Right cardiac atrium (tissue), 5 donors: Measurements from ENCODE around the gene SCYL1. TPM values are rescaled to one million over a fixed set of nuclear protein-coding genes. Genes with fewer than 3 reads are reported as not detected.

ENCODE experiments used
- ATAC-seq, 2 donors: fragments of 200-7000 bp; cut with Tn5 transposase; one replicate each; pipeline versions ENCODE4 v1.8.0 to v1.9.1; 2020; ENCODE audit warnings: moderate library complexity in 2 of 2, mild to moderate bottlenecking in 1 of 2
- DNase-seq, 3 donors: peaks; one replicate each; pipeline ENCODE4 v3.0.0-alpha.2; 2020
- H3K27ac ChIP-seq: one replicate; pipeline ENCODE4 v1.5.1; 2013; ENCODE audit warnings: mild to moderate bottlenecking, low read length, control low read depth, moderate library complexity
- H3K27me3 ChIP-seq: one replicate; pipeline ENCODE4 v1.6.1; 2013; ENCODE audit not compliant: control insufficient read depth, insufficient read depth
- H3K4me1 ChIP-seq: one replicate; pipeline ENCODE4 v1.6.1; 2013; ENCODE audit warnings: low read length; ENCODE audit not compliant: control insufficient read depth, insufficient read depth
- H3K4me3 ChIP-seq: one replicate; pipeline ENCODE4 v1.5.1; 2013; ENCODE audit warnings: low read length, control low read depth
- H3K9me3 ChIP-seq: one replicate; pipeline ENCODE4 v1.6.1; 2013; ENCODE audit warnings: low read length; ENCODE audit not compliant: control insufficient read depth
- WGBS: extraction: QIAGEN DNeasy Blood & Tissue Kit; methylation state at CpG from one replicate; pipeline ENCODE4 v1.1.7; 2013; 5-methylcytosine and 5-hydroxymethylcytosine counted together
- intact Hi-C, 4 donors: fragments of 100-400 bp; cut with DNase I; formaldehyde crosslinking; loops; one replicate each; pipeline versions ENCODE4 v1.11.0 to v1.14.0; 2022 to 2023
- polyA plus RNA-seq: library from polyadenylated mRNA; stranded (reverse); fragments of 200-250 nt; gene quantifications from one replicate; pipeline ENCODE4 v1.2.3, GENCODE V29; 2013
- total RNA-seq, 4 donors: library from RNA; stranded (reverse); fragmentation: NEBNext Ultra II Directional; extraction: Animal tissue kit (Norgen Biotek cat#: 25700); gene quantifications; one replicate each; pipeline ENCODE4 v1.2.1, GENCODE V29; 2021
- donor health status: healthy with polysubstance abuse.
- donor health status: DM: no; HTN: yes; CAD: no.
- donor health status: DM: no; HTN: no; CAD: no.
- donor health status: DM: no; HTN: yes; CAD: no; lungs with severe emphysema.
- donor health status: DM: yes; HTN: yes; CAD: no.

Gene SCYL1
- total and polyA plus RNA-seq, 5 donors = 56.6 to 65.2 (median 61.9) TPM

DNA sequence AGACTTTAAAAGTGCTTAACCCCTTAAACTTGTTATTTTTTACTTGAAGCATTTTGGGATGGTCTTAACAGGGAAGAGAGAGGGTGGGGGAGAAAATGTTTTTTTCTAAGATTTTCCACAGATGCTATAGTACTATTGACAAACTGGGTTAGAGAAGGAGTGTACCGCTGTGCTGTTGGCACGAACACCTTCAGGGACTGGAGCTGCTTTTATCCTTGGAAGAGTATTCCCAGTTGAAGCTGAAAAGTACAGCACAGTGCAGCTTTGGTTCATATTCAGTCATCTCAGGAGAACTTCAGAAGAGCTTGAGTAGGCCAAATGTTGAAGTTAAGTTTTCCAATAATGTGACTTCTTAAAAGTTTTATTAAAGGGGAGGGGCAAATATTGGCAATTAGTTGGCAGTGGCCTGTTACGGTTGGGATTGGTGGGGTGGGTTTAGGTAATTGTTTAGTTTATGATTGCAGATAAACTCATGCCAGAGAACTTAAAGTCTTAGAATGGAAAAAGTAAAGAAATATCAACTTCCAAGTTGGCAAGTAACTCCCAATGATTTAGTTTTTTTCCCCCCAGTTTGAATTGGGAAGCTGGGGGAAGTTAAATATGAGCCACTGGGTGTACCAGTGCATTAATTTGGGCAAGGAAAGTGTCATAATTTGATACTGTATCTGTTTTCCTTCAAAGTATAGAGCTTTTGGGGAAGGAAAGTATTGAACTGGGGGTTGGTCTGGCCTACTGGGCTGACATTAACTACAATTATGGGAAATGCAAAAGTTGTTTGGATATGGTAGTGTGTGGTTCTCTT, 23.2 kb upstream of the SCYL1 start:
- Histone ChIP-seq H3K4me3 (peak overlapping the region; percentile 95), H3K4me1 (peaks cover 2% of the 10 kb centered on the region), H3K9me3 (no peaks in the 10 kb centered on the region), H3K27ac (peak overlapping the region; percentile 75), H3K27me3 (no peaks in the 10 kb centered on the region)
- WGBS = 0% methylated on average over 3 of the region's 3 CpGs
- DNase-seq (peak in 1 of 3 donors; percentile 4), ATAC-seq (no peak)
- intact Hi-C loops = loop anchor here in 1 of 4 donors (5.0 kb wide), 1 partner anchor 74 kb away; no protein-coding TSS in a partner anchor

DNA sequence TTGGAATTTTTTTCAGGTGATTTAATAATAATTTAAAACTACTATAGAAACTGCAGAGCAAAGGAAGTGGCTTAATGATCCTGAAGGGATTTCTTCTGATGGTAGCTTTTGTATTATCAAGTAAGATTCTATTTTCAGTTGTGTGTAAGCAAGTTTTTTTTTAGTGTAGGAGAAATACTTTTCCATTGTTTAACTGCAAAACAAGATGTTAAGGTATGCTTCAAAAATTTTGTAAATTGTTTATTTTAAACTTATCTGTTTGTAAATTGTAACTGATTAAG, 22.7 kb upstream of the SCYL1 start:
- no peaks in the 10 kb centered on the region for H3K4me1 ChIP-seq
- ATAC-seq = no peak
- no peak for DNase-seq
- intact Hi-C loops = loop anchor here in 1 of 4 donors (5.0 kb wide), 1 partner anchor 75 kb away; no protein-coding TSS in a partner anchor
- H3K27me3 ChIP-seq = no peaks in the 10 kb centered on the region
- H3K4me3 ChIP-seq = peak overlapping the region; percentile 95
- H3K27ac ChIP-seq = no peak overlapping the region
- no peaks in the 10 kb centered on the region for H3K9me3 ChIP-seq

DNA sequence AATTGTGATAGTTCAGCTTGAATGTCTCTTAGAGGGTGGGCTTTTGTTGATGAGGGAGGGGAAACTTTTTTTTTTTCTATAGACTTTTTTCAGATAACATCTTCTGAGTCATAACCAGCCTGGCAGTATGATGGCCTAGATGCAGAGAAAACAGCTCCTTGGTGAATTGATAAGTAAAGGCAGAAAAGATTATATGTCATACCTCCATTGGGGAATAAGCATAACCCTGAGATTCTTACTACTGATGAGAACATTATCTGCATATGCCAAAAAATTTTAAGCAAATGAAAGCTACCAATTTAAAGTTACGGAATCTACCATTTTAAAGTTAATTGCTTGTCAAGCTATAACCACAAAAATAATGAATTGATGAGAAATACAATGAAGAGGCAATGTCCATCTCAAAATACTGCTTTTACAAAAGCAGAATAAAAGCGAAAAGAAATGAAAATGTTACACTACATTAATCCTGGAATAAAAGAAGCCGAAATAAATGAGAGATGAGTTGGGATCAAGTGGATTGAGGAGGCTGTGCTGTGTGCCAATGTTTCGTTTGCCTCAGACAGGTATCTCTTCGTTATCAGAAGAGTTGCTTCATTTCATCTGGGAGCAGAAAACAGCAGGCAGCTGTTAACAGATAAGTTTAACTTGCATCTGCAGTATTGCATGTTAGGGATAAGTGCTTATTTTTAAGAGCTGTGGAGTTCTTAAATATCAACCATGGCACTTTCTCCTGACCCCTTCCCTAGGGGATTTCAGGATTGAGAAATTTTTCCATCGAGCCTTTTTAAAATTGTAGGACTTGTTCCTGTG, 22.1 kb upstream of the SCYL1 start:
- no peak overlapping the region for H3K27ac ChIP-seq
- H3K9me3 ChIP-seq = no peaks in the 10 kb centered on the region
- H3K4me1 ChIP-seq = no peaks in the 10 kb centered on the region
- intact Hi-C loops = loop anchor here in 1 of 4 donors (5.0 kb wide), 1 partner anchor 75 kb away; no protein-coding TSS in a partner anchor
- H3K4me3 ChIP-seq = peak overlapping the region; percentile 95
- DNase-seq = peak in 1 of 3 donors; percentile 4
- no peak for ATAC-seq
- no peaks in the 10 kb centered on the region for H3K27me3 ChIP-seq
- under 1% methylated on average over 6 of the region's 6 CpGs for WGBS

DNA sequence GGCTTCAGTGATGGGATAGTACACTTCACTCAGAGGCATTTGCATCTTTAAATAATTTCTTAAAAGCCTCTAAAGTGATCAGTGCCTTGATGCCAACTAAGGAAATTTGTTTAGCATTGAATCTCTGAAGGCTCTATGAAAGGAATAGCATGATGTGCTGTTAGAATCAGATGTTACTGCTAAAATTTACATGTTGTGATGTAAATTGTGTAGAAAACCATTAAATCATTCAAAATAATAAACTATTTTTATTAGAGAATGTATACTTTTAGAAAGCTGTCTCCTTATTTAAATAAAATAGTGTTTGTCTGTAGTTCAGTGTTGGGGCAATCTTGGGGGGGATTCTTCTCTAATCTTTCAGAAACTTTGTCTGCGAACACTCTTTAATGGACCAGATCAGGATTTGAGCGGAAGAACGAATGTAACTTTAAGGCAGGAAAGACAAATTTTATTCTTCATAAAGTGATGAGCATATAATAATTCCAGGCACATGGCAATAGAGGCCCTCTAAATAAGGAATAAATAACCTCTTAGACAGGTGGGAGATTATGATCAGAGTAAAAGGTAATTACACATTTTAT, 21.4 kb upstream of the SCYL1 start:
- ATAC-seq = no peak
- intact Hi-C loops = loop anchor here in 1 of 4 donors (5.0 kb wide), 1 partner anchor 76 kb away; no protein-coding TSS in a partner anchor
- Histone ChIP-seq H3K4me3 (peak overlapping the region; percentile 95), H3K27me3 (no peaks in the 10 kb centered on the region), H3K9me3 (no peaks in the 10 kb centered on the region), H3K4me1 (no peaks in the 10 kb centered on the region), H3K27ac (no peak overlapping the region)
- WGBS = 0% methylated on average over 3 of the region's 3 CpGs
- no peak for DNase-seq

DNA sequence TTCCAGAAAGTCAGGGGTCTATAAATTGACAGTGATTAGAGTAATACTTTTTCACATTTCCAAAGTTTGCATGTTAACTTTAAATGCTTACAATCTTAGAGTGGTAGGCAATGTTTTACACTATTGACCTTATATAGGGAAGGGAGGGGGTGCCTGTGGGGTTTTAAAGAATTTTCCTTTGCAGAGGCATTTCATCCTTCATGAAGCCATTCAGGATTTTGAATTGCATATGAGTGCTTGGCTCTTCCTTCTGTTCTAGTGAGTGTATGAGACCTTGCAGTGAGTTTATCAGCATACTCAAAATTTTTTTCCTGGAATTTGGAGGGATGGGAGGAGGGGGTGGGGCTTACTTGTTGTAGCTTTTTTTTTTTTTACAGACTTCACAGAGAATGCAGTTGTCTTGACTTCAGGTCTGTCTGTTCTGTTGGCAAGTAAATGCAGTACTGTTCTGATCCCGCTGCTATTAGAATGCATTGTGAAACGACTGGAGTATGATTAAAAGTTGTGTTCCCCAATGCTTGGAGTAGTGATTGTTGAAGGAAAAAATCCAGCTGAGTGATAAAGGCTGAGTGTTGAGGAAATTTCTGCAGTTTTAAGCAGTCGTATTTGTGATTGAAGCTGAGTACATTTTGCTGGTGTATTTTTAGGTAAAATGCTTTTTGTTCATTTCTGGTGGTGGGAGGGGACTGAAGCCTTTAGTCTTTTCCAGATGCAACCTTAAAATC, 20.8 kb upstream of the SCYL1 start:
- ATAC-seq (no peak), DNase-seq (no peak)
- Histone ChIP-seq H3K4me3 (peak overlapping the region; percentile 95), H3K9me3 (no peaks in the 10 kb centered on the region), H3K27me3 (no peaks in the 10 kb centered on the region), H3K27ac (peak overlapping the region; percentile 71), H3K4me1 (no peaks in the 10 kb centered on the region)
- intact Hi-C loops = loop anchor here in 1 of 4 donors (5.0 kb wide), 1 partner anchor 77 kb away; no protein-coding TSS in a partner anchor
- WGBS = 0% methylated on average over 3 of the region's 3 CpGs

DNA sequence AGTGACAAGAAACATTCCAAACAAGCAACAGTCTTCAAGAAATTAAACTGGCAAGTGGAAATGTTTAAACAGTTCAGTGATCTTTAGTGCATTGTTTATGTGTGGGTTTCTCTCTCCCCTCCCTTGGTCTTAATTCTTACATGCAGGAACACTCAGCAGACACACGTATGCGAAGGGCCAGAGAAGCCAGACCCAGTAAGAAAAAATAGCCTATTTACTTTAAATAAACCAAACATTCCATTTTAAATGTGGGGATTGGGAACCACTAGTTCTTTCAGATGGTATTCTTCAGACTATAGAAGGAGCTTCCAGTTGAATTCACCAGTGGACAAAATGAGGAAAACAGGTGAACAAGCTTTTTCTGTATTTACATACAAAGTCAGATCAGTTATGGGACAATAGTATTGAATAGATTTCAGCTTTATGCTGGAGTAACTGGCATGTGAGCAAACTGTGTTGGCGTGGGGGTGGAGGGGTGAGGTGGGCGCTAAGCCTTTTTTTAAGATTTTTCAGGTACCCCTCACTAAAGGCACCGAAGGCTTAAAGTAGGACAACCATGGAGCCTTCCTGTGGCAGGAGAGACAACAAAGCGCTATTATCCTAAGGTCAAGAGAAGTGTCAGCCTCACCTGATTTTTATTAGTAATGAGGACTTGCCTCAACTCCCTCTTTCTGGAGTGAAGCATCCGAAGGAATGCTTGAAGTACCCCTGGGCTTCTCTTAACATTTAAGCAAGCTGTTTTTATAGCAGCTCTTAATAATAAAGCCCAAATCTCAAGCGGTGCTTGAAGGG, 20.0 kb upstream of the SCYL1 start:
- ATAC-seq (no peak), DNase-seq (no peak)
- no peaks in the 10 kb centered on the region for H3K4me1 ChIP-seq
- no peaks in the 10 kb centered on the region for H3K9me3 ChIP-seq
- H3K27me3 ChIP-seq = no peaks in the 10 kb centered on the region
- peak overlapping the region; percentile 95 for H3K4me3 ChIP-seq
- 4% methylated on average over 8 of the region's 8 CpGs for WGBS
- H3K27ac ChIP-seq = peak overlapping the region; percentile 87
- intact Hi-C loops = loop anchor here in 3 of 4 donors (5.0 kb wide), 3 partner anchors 33 to 88 kb away; no protein-coding TSS in a partner anchor

DNA sequence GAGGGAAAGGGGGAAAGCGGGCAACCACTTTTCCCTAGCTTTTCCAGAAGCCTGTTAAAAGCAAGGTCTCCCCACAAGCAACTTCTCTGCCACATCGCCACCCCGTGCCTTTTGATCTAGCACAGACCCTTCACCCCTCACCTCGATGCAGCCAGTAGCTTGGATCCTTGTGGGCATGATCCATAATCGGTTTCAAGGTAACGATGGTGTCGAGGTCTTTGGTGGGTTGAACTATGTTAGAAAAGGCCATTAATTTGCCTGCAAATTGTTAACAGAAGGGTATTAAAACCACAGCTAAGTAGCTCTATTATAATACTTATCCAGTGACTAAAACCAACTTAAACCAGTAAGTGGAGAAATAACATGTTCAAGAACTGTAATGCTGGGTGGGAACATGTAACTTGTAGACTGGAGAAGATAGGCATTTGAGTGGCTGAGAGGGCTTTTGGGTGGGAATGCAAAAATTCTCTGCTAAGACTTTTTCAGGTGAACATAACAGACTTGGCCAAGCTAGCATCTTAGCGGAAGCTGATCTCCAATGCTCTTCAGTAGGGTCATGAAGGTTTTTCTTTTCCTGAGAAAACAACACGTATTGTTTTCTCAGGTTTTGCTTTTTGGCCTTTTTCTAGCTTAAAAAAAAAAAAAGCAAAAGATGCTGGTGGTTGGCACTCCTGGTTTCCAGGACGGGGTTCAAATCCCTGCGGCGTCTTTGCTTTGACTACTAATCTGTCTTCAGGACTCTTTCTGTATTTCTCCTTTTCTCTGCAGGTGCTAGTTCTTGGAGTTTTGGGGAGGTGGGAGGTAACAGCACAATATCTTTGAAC, 19.2 kb upstream of the SCYL1 start:
- Histone ChIP-seq H3K27me3 (no peaks in the 10 kb centered on the region), H3K9me3 (no peaks in the 10 kb centered on the region), H3K4me1 (no peaks in the 10 kb centered on the region), H3K27ac (peak overlapping the region; percentile 87), H3K4me3 (peak overlapping the region; percentile 95)
- intact Hi-C loops = loop anchor here in 2 of 4 donors (5.0 kb wide), 2 partner anchors 33 to 88 kb away; no protein-coding TSS in a partner anchor
- ATAC-seq (no peak), DNase-seq (peak in 1 of 3 donors; percentile 12)
- WGBS = 14% methylated on average over 12 of the region's 12 CpGs

DNA sequence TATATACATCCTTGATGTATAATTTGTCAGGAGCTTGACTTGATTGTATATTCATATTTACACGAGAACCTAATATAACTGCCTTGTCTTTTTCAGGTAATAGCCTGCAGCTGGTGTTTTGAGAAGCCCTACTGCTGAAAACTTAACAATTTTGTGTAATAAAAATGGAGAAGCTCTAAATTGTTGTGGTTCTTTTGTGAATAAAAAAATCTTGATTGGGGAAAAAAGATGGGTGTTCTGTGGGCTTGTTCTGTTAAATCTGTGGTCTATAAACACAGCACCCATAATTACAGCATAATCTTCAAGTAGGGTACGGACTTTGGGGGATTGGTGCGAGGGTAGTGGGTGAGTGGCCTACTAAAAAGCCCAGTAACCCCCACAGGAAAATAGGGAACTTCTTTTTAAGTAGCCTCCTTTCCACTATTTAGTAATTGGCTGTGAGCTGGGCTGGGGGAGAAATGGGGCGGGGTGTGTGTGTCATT, 18.6 kb upstream of the SCYL1 start:
- 29% methylated on average over 4 of the region's 4 CpGs for WGBS
- no peaks in the 10 kb centered on the region for H3K27me3 ChIP-seq
- no peaks in the 10 kb centered on the region for H3K4me1 ChIP-seq
- H3K27ac ChIP-seq = peak overlapping the region; percentile 21
- DNase-seq = peak in 2 of 3 donors; percentile 16 to 55
- H3K4me3 ChIP-seq = peak overlapping the region; percentile 95
- no peaks in the 10 kb centered on the region for H3K9me3 ChIP-seq
- intact Hi-C loops = loop anchor here in 2 of 4 donors (5.0 kb wide), 2 partner anchors 34 to 89 kb away; no protein-coding TSS in a partner anchor
- ATAC-seq = no peak
